Ishikawa (cell line): ENCODE data around the gene KIF13A.

ENCODE experiments used
- CEBPB ChIP-seq: IDR thresholded peaks from 2 replicates; pipeline ENCODE4 v1.6.1; 2012
- CREB1 ChIP-seq: IDR thresholded peaks from 2 replicates; pipeline ENCODE4 v1.6.1; 2012; ENCODE audit warnings: low read depth
- EGR1 ChIP-seq: IDR thresholded peaks from 2 replicates; pipeline ENCODE4 v1.6.1; 2012
- EP300 ChIP-seq: IDR thresholded peaks from 2 replicates; pipeline ENCODE4 v1.6.1; 2012; ENCODE audit warnings: borderline replicate concordance
- FOXM1 ChIP-seq: IDR thresholded peaks from 2 replicates; pipeline ENCODE4 v1.6.1; 2012; ENCODE audit warnings: low read depth, borderline replicate concordance
- MAX ChIP-seq: IDR thresholded peaks from 2 replicates; pipeline ENCODE4 v1.6.1; 2012
- NFIC ChIP-seq: IDR thresholded peaks from 2 replicates; pipeline ENCODE4 v1.6.1; 2012
- RAD21 ChIP-seq: IDR thresholded peaks from 2 replicates; pipeline ENCODE4 v1.6.1; 2012; ENCODE audit warnings: low read depth
- REST ChIP-seq: IDR thresholded peaks from 2 replicates; pipeline ENCODE4 v1.6.1; 2012; ENCODE audit warnings: low read depth, mild to moderate bottlenecking
- TAF1 ChIP-seq: IDR thresholded peaks from 2 replicates; pipeline ENCODE4 v1.6.1; 2012; ENCODE audit warnings: low read depth, mild to moderate bottlenecking
- TCF12 ChIP-seq: IDR thresholded peaks from 2 replicates; pipeline ENCODE4 v1.6.1; 2012; ENCODE audit warnings: low read depth
- TEAD4 ChIP-seq: IDR thresholded peaks from 2 replicates; pipeline ENCODE4 v1.6.1; 2012
- USF1 ChIP-seq: IDR thresholded peaks from 2 replicates; pipeline ENCODE4 v1.6.1; 2012
- YY1 ChIP-seq: IDR thresholded peaks from 2 replicates; pipeline ENCODE4 v1.6.1; 2012; ENCODE audit warnings: low read depth
- ZBTB7A ChIP-seq: IDR thresholded peaks from 2 replicates; pipeline ENCODE4 v1.6.1; 2012; ENCODE audit warnings: low read depth

The KIF13A gene

GRCh38 chr6:17850281-17850680, 137.2 kb downstream of the KIF13A start:
- TF ChIP-seq USF1 (no peak), TCF12 (no peak), TAF1 (no peak), YY1 (no peak), EGR1 (no peak), ZBTB7A (no peak), CREB1 (no peak), RAD21 (no peak)

- no peak for TF ChIP-seq FOXM1
- no peak for TF ChIP-seq EGR1
Measured at GRCh38 chr6:17847203-17847760, 140.2 kb downstream of the KIF13A start.

- TF ChIP-seq CREB1 (no peak), TAF1 (no peak), NFIC (no peak), FOXM1 (no peak), CEBPB (no peak), MAX (no peak)
Measured at GRCh38 chr6:17846762-17847161, 140.7 kb downstream of the KIF13A start.

- no peak for TF ChIP-seq NFIC
- no peak for TF ChIP-seq RAD21
- no peak for TF ChIP-seq TAF1
- TF ChIP-seq EP300 = no peak
- no peak for TF ChIP-seq CEBPB
- TF ChIP-seq USF1 = no peak
- TF ChIP-seq FOXM1 = no peak
- TF ChIP-seq TEAD4 = no peak
- TF ChIP-seq ZBTB7A = no peak
- TF ChIP-seq REST = no peak
- no peak for TF ChIP-seq YY1
- no peak for TF ChIP-seq TCF12
- TF ChIP-seq CREB1 = no peak
- TF ChIP-seq EGR1 = no peak
- TF ChIP-seq MAX = no peak
Measured at GRCh38 chr6:17845598-17845997, 141.8 kb downstream of the KIF13A start.

GRCh38 chr6:17842934-17843821, 144.3 kb downstream of the KIF13A start:
- TF ChIP-seq MAX = no peak
- no peak for TF ChIP-seq YY1
- TF ChIP-seq NFIC = no peak
- no peak for TF ChIP-seq FOXM1
- no peak for TF ChIP-seq EP300
- no peak for TF ChIP-seq USF1
- TF ChIP-seq CREB1 = no peak
- TF ChIP-seq TEAD4 = no peak
- TF ChIP-seq TCF12 = no peak
- no peak for TF ChIP-seq EGR1
- TF ChIP-seq TAF1 = no peak
- TF ChIP-seq REST = no peak
- TF ChIP-seq CEBPB = no peak
- TF ChIP-seq ZBTB7A = no peak
- no peak for TF ChIP-seq RAD21
